Lung (tissue), 12 donors: ENCODE measurements around the gene CXXC5. TPM values are rescaled to one million over a fixed set of nuclear protein-coding genes. Genes with fewer than 3 reads are reported as not detected.

Source experiments
- ATAC-seq: fragments of 200-7000 bp; cut with Tn5 transposase; one replicate; pipeline ENCODE4 v1.9.1; 2020; ENCODE audit warnings: moderate number of reproducible peaks; ENCODE audit not compliant: insufficient read depth, low FRiP score
- DNase-seq, 3 donors: peaks; one replicate each; pipeline ENCODE4 v3.0.0-alpha.2; 2013 to 2017
- H3K27ac ChIP-seq, 2 donors: one replicate each; pipeline ENCODE4 v1.5.1; 2013; ENCODE audit warnings: mild to moderate bottlenecking in 2 of 2, moderate library complexity in 2 of 2, control low read depth in 1 of 2, inconsistent platforms in 1 of 2, low read depth in 1 of 2, low read length in 1 of 2
- H3K27me3 ChIP-seq, 3 donors: one replicate each; pipeline ENCODE4 v1.5.1; 2013; ENCODE audit warnings: low read length in 2 of 3; ENCODE audit not compliant: control insufficient read depth in 3 of 3, insufficient read depth in 3 of 3
- H3K36me3 ChIP-seq, 4 donors: one replicate each; pipeline ENCODE4 v1.5.1; 2013; ENCODE audit warnings: low read length in 4 of 4, mild to moderate bottlenecking in 1 of 4, moderate library complexity in 1 of 4; ENCODE audit not compliant: control insufficient read depth in 4 of 4, insufficient read depth in 4 of 4
- H3K4me1 ChIP-seq, 5 donors: one replicate each; pipeline ENCODE4 v1.5.1; 2013; ENCODE audit warnings: low read length in 5 of 5, mild to moderate bottlenecking in 2 of 5, moderate library complexity in 1 of 5; ENCODE audit not compliant: control insufficient read depth in 5 of 5, insufficient read depth in 5 of 5
- H3K4me3 ChIP-seq: one replicate; pipeline ENCODE4 v1.5.1; 2013; ENCODE audit warnings: mild to moderate bottlenecking, control low read depth, moderate library complexity
- H3K9ac ChIP-seq, 2 donors: one replicate each; pipeline ENCODE4 v1.5.1; 2013; ENCODE audit warnings: low read length in 2 of 2, control low read depth in 1 of 2; ENCODE audit not compliant: insufficient read depth in 1 of 2
- H3K9me3 ChIP-seq, 4 donors: one replicate each; pipeline ENCODE4 v1.5.1; 2013; ENCODE audit warnings: low read length in 3 of 4, mild to moderate bottlenecking in 1 of 4, moderate library complexity in 1 of 4; ENCODE audit not compliant: control insufficient read depth in 4 of 4, insufficient read depth in 3 of 4
- CTCF ChIP-seq: IDR thresholded peaks from 2 replicates; pipeline ENCODE4 v1.5.1; 2012; ENCODE audit warnings: mild to moderate bottlenecking; ENCODE audit errors: control extremely low read depth, extremely low read depth
- WGBS, 2 donors: extraction: QIAGEN DNeasy Blood & Tissue Kit; methylation state at CpG; one replicate each; pipeline ENCODE4 v1.1.7; 2013; 5-methylcytosine and 5-hydroxymethylcytosine counted together
- polyA plus RNA-seq, 2 donors: library from polyadenylated mRNA; stranded (reverse); fragments of 200-250 nt; gene quantifications; one replicate each; pipeline ENCODE4 v1.2.1, GENCODE V29; 2013
- total RNA-seq, 2 donors: library from RNA; depleted of rRNA in 1 of 2; stranded (reverse); fragments of >200 nt in 1 of 2; gene quantifications; one replicate each; pipeline ENCODE4 v1.2.1, GENCODE V29; 2014 to 2021
- donor health status: control.
- donor health status: control.
- donor health status: Bipolar disorder and iron deficiency.
- donor health status: healthy.
- donor health status: DM: yes; HTN: yes; CAD: no.

The CXXC5 gene
- total and polyA plus RNA-seq, 4 donors, result 20.7 to 39.8 (median 25.0) TPM

GRCh38 chr5:139683295-139684271 is 35.4 kb downstream of the CXXC5 start:
- no peak for DNase-seq
- Histone ChIP-seq H3K9me3 (no peaks in the 10 kb centered on the region), H3K36me3 (peaks cover 0 to 25% (median 0%) of the 10 kb centered on the region in 4 donors), H3K9ac (no peak overlapping the region), H3K27me3 (no peaks in the 10 kb centered on the region), H3K4me1 (peaks cover 0 to 4% (median 2%) of the 10 kb centered on the region in 5 donors), H3K27ac (no peak overlapping the region), H3K4me3 (no peak overlapping the region)
- TF ChIP-seq CTCF, result no peak
- no peak for ATAC-seq
- 62 to 72% methylated on average over 20 of the region's 20 CpGs for WGBS, 2 donors

GRCh38 chr5:139684350-139684880 is 36.3 kb downstream of the CXXC5 start:
- Histone ChIP-seq H3K4me3 (no peak overlapping the region), H3K4me1 (peaks cover 0 to 9% (median 2%) of the 10 kb centered on the region in 5 donors), H3K27ac (peak overlapping the region in 1 of 2 donors; percentile 47), H3K9ac (no peak overlapping the region), H3K36me3 (peaks cover 0 to 25% (median 0%) of the 10 kb centered on the region in 4 donors), H3K9me3 (no peaks in the 10 kb centered on the region), H3K27me3 (no peaks in the 10 kb centered on the region)
- ATAC-seq (no peak), DNase-seq (no peak)
- 90 to 93% methylated on average over 7 of the region's 7 CpGs for WGBS, 2 donors
- TF ChIP-seq CTCF, result no peak

GRCh38 chr5:139684881-139685749 is 37.0 kb downstream of the CXXC5 start:
- ATAC-seq (no peak), DNase-seq (no peak)
- whole genome bisulfite sequencing, 2 donors, result 67 to 71% methylated on average over 15 to 19 of the region's 19 CpGs
- Histone ChIP-seq H3K4me3 (no peak overlapping the region), H3K9ac (no peak overlapping the region), H3K9me3 (no peaks in the 10 kb centered on the region), H3K27me3 (no peaks in the 10 kb centered on the region), H3K36me3 (peaks cover 0 to 25% (median 0%) of the 10 kb centered on the region in 4 donors), H3K27ac (peak overlapping the region in 1 of 2 donors; percentile 50), H3K4me1 (peaks cover 3 to 16% (median 5%) of the 10 kb centered on the region in 5 donors)
- TF ChIP-seq CTCF, result no peak
